Central memory CD4-positive, alpha-beta T cell (primary cell): ENCODE data around the gene NPAS3.

Source experiments
- DNase-seq: peaks from one replicate; pipeline ENCODE4 v3.0.0; 2022
- total RNA-seq, 3 experiments: gene quantifications; one replicate each; lab custom pipeline; 2026; lab: John Stamatoyannopoulos, UW

Gene NPAS3
- total RNA-seq: 0 reads per million in 3 experiments

DNA sequence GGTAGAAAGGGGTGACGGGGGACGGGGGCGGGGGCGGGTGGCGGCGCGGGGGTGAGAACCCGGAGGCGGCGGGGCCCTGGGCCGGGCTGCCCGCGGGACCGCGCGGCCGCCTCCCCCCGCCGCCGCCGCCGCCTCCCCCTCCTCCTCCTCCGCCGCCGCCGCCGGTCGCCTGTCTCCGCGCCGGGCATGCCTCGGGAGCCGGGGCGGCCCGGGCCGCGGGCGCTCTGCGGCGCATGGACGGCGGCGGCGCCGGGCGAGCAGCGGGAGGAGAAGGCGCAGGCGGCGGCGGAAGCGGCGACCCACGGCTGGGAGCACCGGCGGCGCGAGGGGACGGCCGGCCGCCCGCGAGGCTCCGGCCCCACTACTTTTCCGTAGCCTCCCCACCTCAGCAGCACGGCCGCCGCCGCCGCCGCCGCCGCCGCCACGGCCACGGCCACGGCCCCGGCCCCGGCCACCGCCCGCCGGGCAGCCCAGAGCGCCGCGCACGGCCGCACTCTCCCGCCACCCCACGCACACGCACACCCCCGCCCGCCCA lies at the start of gene NPAS3:
Gene NPAS3, plus strand, starts transcription at position 161 of the 535 bp plus-strand sequence.
- no peak for DNase-seq

DNA sequence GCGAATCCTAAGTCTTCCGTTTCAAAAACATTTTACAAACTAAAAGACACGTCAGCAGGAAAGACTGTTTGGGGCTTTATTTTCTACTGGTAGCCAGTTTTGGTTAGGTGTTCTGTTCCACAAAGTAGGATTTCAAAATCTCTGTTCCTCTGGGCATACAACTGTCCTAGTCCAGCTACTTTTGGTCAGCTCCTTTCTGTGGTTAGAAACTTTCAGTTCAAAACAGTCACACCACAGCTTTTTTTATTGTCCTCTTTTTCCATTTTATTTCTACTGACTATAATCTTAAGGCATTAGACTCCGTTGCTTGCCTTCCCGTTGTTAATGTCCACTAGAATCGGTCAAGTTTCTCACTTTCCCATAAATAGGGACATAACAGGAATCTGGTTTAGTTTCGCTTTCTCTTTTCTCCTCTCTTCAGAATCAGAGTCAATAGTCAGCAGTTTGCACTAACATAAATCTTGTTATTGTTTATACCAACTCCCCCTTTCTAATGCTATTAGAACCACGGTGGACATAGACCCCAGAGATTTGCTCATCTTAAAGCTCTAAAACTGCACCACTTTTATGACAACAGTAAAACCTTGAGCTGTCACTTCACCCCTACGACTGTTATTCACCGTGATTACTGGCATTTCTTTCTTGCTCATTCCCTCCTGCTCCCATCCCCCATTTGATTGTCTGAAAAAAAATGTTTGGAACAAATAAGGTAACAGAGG lies 41.5 kb upstream of the NPAS3 start:
- no peak for DNase-seq

DNA sequence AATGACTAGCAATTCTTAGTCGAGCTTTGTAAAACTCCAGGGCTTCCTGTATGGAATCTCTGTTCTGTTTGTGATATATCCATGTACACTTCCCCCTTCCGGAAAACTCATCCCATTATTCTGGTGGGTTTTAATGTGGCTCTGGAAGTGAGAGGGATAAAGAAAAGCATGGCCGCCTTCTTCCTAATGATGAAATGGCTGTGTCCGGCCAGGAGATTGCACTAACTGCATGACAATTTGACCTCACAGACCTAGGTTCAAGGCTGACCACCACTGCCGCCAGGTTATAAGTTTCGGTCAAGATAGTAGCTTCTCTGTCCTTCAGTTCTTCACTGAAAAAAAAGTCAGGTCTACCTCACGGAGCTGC lies 41.0 kb upstream of the NPAS3 start:
- no peak for DNase-seq

DNA sequence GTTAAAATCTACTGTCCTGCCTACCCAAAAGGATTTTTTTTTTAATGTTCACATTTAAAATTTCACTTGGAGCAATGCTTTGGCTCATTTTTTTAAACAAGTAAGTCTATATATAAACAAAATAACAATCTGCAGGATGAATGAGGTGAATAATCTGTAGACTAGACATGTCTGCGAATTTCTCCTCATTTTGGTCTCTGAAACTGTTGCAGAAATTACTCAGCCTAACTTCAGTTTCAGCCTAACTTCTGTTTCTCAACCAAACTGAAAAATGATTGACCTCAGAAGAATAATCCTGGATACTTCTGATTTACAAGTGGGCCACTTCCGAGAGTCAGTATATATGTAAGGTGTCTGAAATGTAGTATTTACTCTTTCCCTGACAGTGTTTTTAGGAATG lies 39.8 kb upstream of the NPAS3 start:
- no peak for DNase-seq

DNA sequence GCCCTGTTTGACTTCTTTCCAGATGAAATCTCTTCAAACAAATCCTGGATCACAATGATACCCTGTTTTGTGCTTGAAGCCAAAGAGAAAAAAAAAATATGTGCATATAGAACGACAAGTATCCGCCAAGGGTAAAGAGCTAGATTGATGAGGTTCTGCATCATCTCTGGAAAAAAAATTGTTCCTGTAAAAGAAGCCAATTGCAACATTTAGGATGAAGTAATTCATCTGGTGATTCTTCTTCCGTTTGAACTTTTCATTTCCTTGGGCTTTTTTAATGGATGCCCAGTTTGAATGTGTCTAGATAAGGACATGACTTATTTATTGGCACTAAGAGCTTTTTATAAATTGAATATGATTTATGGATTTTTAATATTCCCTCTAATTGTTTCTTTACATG lies 38.1 kb upstream of the NPAS3 start:
- DNase-seq: no peak

DNA sequence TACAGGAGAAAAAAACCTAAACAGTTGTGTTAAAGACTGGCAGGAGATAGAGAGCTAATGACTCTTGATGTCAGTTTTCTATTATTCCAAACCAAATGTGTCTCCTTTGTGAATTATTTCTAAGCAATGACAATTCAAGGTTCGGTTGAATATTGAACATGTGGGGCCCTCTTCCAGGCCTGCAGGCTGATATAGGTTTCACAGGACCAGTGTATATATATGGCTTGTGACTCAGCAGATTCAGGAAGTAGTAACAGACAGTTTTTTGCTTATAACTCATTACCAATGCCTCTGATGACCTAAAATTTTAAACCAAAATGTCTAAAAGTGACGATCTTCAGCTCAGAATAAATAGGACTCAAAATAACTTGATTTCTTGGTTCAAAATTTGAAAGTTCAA lies 33.7 kb upstream of the NPAS3 start:
- DNase-seq: no peak

DNA sequence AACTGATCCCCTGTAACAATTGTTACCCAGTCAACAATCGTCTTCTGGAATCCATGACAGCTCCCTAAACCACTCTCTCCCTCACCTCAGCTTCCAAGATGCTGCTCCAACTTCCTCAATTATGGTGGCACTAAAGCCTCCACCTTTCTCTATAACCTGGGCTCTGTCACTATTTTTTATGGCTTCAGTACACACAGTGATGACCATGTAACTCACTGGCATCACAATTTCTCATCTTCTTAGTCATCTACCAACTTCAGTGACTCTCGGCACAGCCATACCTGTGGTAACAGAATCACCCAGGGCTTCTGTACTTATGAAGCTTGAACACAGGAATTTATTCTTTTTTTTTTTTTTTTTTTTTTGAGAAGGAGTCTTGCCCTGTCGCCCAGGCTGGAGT lies 32.0 kb upstream of the NPAS3 start:
- no peak for DNase-seq

DNA sequence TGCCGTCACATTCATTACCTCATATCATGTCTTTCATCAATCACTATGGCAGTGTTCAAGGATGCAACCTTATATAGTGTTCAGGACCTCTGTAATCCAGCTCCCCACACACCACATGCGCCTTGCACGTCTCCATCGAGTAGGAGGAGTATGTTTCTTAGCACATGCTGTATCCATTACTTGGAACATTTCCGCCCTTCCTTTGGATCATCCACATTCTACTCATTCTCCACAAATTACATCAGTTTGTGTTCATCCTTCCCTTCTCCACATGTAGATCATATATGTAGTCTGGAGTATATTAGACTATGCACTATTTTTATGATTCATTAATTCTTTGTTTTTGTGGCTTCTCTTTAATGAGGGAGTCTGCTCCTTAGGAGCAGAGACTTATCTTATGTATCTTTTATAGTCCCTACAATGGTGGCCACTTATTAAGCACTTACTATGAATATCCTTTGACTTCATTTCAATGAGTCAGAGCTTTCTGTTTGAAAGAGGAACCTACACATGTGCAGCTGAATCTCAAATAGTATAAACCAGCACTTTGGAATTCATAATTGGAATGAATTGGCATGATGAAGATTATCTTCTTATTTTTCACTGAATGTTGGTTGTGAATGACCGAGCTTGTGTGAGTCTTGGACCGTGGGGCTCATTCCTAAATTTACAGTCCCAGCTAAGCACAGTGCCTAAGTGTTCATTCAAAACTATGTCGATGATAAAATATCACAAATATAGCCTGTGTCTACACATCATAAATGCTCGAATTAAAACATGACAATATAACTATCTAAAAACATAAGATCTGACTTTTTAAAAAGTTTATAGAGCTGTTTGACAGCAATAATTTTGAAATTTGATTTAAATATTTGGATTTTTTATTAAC lies 30.2 kb upstream of the NPAS3 start:
- DNase-seq: no peak

DNA sequence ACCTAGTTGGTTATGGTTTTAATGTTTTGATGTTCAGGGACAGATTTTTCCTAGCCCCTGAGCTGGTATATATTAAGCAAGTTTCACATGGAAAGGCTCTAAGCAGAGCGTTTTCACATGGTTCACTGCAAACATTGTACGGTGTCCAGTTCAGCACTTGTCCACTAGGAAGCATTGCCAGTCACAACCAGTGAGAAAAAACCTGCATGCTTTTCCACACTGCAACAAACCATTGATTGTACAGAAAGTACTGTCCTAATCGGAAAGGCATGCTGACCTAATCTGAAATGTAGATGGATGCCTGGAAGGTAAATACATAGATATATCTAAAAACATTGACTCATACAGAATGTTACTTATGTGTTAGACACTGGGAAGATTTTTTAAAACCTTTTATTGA lies 25.0 kb upstream of the NPAS3 start:
- no peak for DNase-seq

DNA sequence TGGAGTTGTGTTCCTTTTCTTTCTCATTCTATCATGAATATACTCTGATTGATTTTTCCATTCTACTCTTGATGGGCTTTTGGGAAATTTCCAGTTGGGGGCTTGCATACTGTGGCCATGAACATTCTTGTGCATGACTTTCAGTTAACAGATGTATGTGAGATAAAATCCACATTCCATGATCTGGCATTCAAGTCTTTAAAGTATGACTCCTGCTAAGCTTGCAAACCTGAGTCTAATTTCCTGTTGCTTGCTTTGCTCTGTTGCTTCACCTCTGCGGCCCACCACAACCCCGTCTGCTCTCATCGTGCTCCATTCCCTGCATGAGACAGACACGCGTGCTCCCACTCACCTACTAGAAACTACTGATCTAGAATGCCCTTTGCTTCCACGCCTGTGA lies 24.3 kb upstream of the NPAS3 start:
- DNase-seq: no peak

DNA sequence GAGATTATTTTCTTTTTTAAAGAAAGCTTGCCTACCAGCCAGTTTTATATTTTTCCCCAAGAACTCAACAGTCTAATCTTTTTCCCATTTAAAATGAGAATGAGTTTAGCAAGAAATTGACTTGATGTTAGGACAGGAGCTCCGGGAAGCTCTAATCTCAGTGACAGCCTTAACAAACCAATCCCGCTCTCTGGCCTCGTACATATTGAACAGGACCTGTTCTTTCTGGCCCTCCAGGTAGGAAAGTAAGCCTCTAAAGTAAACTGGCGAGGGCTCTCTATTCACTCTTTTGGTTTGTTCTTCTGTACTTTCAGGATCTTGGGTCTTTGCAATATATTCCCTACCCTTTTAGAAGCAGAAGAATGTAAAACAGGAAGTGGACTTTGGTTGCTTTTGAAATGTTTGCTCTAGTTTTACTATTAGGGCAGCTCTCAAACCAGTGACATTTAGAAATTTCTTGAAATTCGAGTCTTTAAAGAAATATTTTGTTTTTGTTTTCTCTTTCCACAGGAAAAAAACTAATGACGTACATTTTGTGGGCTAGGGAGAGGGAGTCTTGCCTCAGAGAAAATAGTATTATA lies 17.9 kb upstream of the NPAS3 start:
- no peak for DNase-seq

DNA sequence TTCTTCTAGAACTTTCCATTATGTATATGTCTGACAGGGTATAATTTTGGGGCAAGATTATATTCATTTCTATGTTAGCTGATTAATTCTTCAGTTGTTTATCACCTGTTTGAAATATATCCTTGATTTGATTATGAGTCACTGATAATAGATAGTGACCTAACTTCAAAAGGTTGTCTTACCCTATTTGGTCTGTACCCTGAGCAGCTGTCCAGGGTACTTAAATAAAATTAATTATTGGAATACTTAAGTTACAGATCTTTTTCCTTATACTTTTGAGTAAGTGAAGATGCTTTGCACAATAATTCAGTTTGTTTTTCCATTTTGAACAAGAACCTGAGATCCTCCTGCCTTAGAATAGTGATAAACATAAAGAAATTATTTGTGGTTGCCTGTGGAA lies 13.2 kb upstream of the NPAS3 start:
- no peak for DNase-seq

DNA sequence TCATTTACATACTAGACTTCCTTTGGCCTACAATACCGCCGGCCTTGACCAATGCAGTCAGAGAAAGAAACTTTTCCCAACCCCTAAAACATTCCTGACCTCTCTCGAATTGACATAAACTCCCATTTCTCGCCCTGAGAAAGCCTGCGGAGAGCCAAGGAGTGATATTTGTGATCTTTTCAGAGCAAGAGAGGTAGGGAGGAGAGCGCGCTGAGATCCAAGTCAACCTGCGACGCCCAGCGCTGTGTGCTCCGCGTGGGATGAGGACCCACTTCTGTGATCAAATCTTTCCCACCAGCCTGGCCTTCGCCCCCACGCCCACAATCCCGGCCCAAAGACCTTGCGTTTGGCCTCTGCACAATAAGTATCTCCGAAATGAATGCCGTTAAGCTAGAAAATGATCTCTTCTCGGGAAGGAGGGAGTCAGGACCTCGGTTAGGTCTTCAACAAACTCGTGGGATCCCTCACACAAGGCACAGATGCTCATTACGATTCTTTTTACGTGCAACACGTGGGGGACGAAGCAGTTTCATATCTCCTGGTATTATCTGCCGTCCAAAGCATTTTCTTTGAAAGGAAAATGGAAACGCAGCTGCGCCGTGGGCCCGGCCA lies 6.3 kb upstream of the NPAS3 start:
- no peak for DNase-seq

DNA sequence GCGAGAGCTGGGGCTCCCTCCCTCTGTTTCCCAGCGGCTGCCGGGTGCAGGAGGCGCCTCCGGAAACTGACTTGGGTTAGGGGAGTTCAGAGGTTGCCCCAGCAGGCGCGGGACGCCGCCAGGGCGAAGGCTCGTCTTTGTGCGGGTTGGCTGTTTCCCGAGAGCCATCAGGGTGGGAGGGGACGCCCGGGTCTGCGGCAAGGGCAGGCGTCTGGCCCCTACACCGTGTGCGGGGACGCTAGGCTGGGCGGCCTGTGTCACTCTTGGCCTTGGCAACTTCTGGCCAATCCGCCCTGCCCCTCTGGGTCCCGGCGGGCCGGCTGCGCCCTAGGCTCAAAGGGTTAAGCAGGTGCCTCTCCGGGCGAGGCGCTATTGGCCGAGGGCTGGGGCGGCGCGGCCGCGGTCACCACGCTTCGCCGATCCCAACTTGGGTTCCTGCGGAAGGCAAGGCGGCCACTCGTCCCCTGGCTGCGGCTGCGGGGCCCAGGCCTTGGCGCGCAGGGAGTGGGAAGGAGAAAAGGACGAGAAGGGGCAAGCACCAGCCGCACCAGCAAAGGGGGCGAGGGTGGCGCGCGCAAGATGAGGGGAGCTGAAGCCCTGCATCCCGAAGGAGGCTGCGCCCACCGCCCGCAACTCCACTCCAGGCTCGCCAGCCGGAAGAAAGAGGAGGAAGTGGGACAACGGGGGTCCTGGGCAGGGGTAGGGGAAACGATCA lies 5.6 kb upstream of the NPAS3 start:
- DNase-seq: no peak

DNA sequence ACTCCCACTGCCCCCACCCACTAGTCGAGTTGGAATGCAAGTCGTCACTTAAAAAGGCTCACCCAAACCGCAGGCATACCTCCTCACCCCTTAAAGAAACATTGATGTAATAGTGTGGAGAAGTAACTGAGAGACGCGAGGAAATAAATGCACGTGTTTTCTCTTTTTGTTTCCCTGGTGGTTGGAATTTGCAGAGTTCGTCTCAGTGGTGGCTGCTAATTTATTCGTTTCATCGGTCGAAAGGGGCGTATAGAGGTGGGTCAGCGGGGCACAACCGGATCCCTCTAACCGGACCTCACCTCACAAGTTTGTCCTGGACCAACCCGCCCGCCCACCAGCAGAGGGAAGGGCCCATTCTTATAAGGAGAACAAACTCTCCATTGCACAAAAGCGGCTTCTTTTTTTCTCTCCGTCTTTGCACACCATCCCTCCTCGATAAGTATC lies 5.0 kb upstream of the NPAS3 start:
- no peak for DNase-seq

DNA sequence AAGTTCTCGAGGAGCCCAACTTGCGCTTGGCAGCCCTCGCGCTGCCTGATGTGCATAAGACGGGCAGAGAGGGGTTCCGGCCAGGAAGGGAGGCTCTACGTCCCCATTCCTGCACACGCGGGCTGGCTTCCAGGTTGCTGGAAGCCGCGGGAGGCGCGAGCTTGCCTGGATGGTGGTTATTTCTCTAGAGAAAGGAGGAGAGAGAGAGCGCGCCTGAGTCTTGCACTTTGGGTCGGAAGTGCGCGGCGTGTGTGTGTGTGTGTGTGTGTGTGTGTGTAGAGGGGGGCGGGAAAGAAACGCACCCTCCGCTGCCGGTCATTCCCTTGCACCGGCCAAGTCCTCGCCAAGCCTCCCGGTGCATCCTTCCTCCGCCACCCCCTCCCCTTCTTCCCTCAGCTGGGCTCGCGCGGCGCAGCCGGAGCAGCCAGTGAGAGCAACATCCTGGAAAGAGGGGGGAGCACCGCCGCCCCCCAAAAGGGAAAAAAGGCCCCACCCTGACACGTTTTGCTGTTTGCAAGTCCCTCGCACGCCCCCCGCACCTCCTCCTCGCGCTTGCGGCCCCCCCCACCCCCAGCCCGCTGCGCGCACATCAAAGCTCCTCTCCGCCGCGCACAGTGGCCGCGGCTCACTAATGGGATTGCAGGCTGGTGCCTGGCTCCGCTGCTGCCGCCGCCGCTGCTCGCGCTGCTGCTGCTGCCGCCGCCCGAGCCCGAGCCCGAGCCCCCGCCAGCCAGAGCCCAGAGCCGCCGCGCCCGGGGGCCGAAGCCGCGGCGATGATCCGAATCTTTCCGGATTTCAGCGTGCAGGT lies 4.4 kb upstream of the NPAS3 start:
- DNase-seq: no peak

DNA sequence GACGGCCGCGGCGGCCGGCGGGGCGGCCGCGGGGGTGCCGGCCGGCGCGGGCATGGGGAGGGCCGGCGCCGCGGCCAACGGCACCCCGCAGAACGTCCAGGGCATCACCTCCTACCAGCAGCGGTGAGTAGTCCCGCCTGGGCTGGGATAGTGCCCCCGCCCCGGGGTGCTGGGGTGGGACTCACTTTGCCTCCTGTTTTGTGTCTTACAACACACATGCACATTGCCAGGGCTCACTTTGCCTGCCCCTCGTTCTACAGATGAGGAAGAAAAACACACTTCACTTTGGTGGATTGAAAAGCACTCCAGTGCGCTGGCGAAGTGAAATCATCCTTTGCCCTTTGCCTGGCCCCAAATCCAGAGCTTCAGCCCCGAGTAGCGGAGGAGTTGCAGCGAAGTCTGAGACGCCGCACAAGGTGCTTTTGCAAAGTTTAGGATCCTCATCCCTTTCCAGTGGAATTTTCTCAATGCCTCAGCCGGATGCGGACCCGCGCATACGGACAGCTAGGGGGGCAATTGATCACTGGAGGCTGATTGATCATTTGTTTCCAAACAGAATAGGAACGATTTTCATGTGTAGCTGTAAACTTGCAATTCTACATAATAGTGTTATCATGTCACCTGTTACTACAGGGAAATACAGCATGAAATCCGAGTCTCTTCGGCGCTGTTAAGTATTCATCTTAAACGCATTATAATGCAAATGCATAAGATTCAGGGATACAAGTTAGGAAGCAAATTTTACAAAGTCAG lies 3.6 kb upstream of the NPAS3 start:
- DNase-seq: no peak

DNA sequence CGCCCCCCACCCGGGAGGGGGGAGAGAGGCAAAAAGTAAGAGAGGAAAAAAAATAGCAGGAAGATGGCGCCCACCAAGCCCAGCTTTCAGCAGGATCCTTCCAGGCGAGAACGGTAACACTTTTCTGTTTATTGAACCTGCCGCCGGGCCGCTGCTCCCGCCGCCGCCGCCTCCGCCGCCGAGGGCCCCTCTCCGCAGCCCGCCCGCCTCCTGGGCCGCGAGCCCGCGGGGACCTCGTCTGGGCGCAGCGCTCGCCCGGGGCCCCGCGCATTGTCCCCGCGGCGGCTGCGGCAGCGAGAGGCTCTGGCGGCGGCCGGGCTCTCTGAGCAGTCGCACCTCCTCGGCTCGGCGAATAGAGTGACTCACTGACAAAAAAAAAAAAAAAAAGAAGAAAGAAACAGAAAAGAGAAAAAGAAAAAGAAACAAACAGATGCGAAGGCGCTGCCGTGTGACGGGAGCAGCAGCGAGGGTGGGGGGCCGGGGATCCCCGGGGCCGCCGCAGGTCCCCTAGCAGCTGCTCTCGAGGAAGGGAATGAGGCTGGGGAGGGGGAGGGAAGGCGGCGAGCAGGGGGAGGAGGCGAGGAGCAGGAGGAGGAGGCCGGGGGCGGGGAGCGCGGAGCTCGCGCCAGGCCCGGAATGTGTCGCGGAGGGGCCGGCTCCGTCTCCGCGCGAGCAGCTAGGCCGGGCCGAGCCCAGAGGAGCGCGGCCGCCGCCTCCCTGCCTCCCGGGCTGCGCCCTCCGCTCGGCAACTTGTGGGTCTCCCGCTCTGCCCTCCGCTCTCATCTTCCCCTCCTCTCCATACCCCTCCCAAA lies 781 bp downstream of the NPAS3 start:
- DNase-seq: no peak

DNA sequence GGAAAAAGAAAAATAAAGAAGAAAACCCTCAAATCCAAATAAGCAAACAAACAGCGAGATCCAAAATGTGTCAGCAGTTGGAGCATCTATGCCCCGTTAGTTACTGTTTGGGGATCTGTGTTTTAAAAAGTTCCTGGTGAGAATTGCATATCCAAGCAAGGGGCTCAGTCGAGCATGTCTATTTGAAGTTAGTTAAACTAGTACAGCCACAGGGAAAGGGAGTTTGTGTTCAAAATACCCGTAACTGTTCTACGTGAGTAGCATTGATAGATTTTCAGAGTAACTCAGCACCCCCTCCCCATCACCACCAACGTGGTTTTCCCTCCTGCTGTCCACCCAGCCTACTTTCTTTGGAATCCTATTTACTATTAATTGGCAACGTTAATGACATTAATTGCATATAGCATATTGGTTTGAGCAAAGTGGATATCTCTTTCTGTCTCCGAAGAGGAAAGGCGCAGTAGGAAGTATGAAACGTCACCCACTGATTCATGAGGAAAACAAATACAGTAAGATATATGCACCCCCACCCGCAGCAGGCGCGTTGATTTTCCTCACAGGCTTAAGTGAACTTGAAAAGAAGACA lies 1.5 kb downstream of the NPAS3 start:
- no peak for DNase-seq
